Brain microvascular endothelial cell (primary cell): Measurements from ENCODE around the gene SLC44A3.
"Not testable (repeated sequence)": the region's sequence is repeated elsewhere in the genome, so short reads cannot be mapped to it uniquely, and the experiment has no call there.

Experiments used
- DNase-seq: peaks from one replicate; pipeline ENCODE4 v3.0.0-alpha.2; 2020
- H3K27ac ChIP-seq: fragments of 250-450 bp; sonication (Bioruptor Pico); 2 replicates; pipeline ENCODE4 v1.5.1; 2020; ENCODE audit warnings: mild to moderate bottlenecking, moderate library complexity
- H3K27me3 ChIP-seq: fragments of 250-450 bp; sonication (Bioruptor Pico); replicated peaks from 2 replicates; pipeline ENCODE4 v1.5.1; 2020; ENCODE audit warnings: mild to moderate bottlenecking
- H3K36me3 ChIP-seq: fragments of 250-450 bp; sonication (Bioruptor Pico); replicated peaks from 2 replicates; pipeline ENCODE4 v1.5.1; 2020; ENCODE audit warnings: mild to moderate bottlenecking
- H3K4me3 ChIP-seq: 2 replicates; pipeline ENCODE4 v1.5.1; 2011; ENCODE audit warnings: low read depth, mild to moderate bottlenecking, control low read depth, low read length, moderate library complexity
- CTCF ChIP-seq: IDR thresholded peaks from 2 replicates; pipeline ENCODE4 v1.5.1; 2011; ENCODE audit warnings: low read depth, mild to moderate bottlenecking, moderate library complexity, low read length, control low read depth, inconsistent platforms; ENCODE audit errors: missing control alignments
- in situ Hi-C: cut with HindIII; loops from 2 replicates; pipeline ENCODE4 v1.10.0; 2017; ENCODE audit warnings: low sequenced_read_pairs, low pct_ligation_motif_present

SLC44A3 gene

GRCh38 chr1:94935034-94935433, 114.9 kb downstream of the SLC44A3 start:
- no peak overlapping the region for H3K4me3 ChIP-seq
- no peak for TF ChIP-seq CTCF
- DNase-seq, result no peak
- in situ Hi-C loops, result no loop called here
- H3K27me3 ChIP-seq, result no peaks in the 10 kb centered on the region
- H3K36me3 ChIP-seq, result no peaks in the 10 kb centered on the region
- H3K27ac ChIP-seq, result no peak overlapping the region

GRCh38 chr1:94935476-94935875, 115.3 kb downstream of the SLC44A3 start:
- Histone ChIP-seq H3K4me3 (no peak overlapping the region), H3K27me3 (no peaks in the 10 kb centered on the region), H3K36me3 (no peaks in the 10 kb centered on the region), H3K27ac (peak overlapping the region; percentile 23)
- no peak for DNase-seq
- in situ Hi-C loops, result no loop called here
- TF ChIP-seq CTCF, result no peak

GRCh38 chr1:94936861-94937620, 116.9 kb downstream of the SLC44A3 start:
- H3K36me3 ChIP-seq, result no peaks in the 10 kb centered on the region
- in situ Hi-C loops, result no loop called here
- no peaks in the 10 kb centered on the region for H3K27me3 ChIP-seq
- DNase-seq, result no peak
- H3K4me3 ChIP-seq, result no peak overlapping the region
- no peak for TF ChIP-seq CTCF
- no peak overlapping the region for H3K27ac ChIP-seq

- DNase-seq, result no peak
- in situ Hi-C loops, result no loop called here
- Histone ChIP-seq H3K27ac (no peak overlapping the region), H3K4me3 (no peak overlapping the region), H3K36me3 (no peaks in the 10 kb centered on the region), H3K27me3 (no peaks in the 10 kb centered on the region)
- TF ChIP-seq CTCF, result no peak
Measured at GRCh38 chr1:94937820-94938219, 117.7 kb downstream of the SLC44A3 start.

GRCh38 chr1:94940738-94941137, 120.6 kb downstream of the SLC44A3 start:
- no peak for DNase-seq
- Histone ChIP-seq H3K36me3 (no peaks in the 10 kb centered on the region), H3K4me3 (no peak overlapping the region), H3K27me3 (no peaks in the 10 kb centered on the region), H3K27ac (no peak overlapping the region)
- in situ Hi-C loops, result no loop called here
- no peak for TF ChIP-seq CTCF

GRCh38 chr1:94941480-94941879, 121.3 kb downstream of the SLC44A3 start:
- DNase-seq, H3K36me3 ChIP-seq, H3K27ac ChIP-seq, in situ Hi-C loops, H3K4me3 ChIP-seq, H3K27me3 ChIP-seq: not testable (repeated sequence)
